T-cell (primary cell): ENCODE data around the gene TMEM250. TPM values are rescaled to one million over a fixed set of nuclear protein-coding genes. Genes with fewer than 3 reads are reported as not detected.

ENCODE experiments used
- ATAC-seq, 4 experiments: fragments of 200-7000 bp in 3 of 4; fragments of 150-1000 bp in 1 of 4; cut with Tn5 transposase; replicated peaks in 1 of 4; 1 replicate in 3 of 4; 2 replicates in 1 of 4; pipeline ENCODE4 v1.10.0; 2021; ENCODE audit warnings: moderate library complexity in 3 of 4, mild to moderate bottlenecking in 2 of 4, moderate number of reproducible peaks in 1 of 4
- CTCF ChIA-PET, 2 donors: fragments of 300-600 bp; sonication (Branson Sonifier 250); formaldehyde crosslinking; loops; one replicate each; lab custom pipeline; 2022; ENCODE audit warnings: antibody characterized with exemption in 2 of 2; lab: Charles Lee
- POLR2A ChIA-PET, 2 donors: fragments of 300-600 bp; sonication (Branson Sonifier 250); formaldehyde crosslinking; loops; one replicate each; lab custom pipeline; 2022; ENCODE audit warnings: antibody characterized with exemption in 2 of 2; lab: Charles Lee
- DNase-seq, 35 experiments: peaks; one replicate each; pipeline versions ENCODE4 v3.0.0 to v3.0.0-alpha.2; 2013 to 2023
- H3K27ac ChIP-seq: one replicate; pipeline ENCODE4 v1.5.1; 2013; ENCODE audit warnings: low read length
- H3K27me3 ChIP-seq, 2 experiments: replicated peaks in 1 of 2; 1 replicate in 1 of 2; 2 replicates in 1 of 2; pipeline versions ENCODE4 v1.6.1 to v1.7.0; 2013; ENCODE audit warnings: low read length in 1 of 2, mixed read lengths in 1 of 2; ENCODE audit not compliant: control insufficient read depth in 2 of 2, insufficient read depth in 2 of 2; ENCODE audit errors: extremely low read depth in 1 of 2
- H3K36me3 ChIP-seq, 2 donors: 1 replicate in 1 of 2; 2 replicates in 1 of 2; pipeline versions ENCODE4 v1.6.1 to v1.7.0; 2013; ENCODE audit warnings: low read length in 1 of 2; ENCODE audit not compliant: control insufficient read depth in 2 of 2, insufficient read depth in 1 of 2; ENCODE audit errors: extremely low read depth in 1 of 2
- H3K4me1 ChIP-seq, 2 experiments: 1 replicate in 1 of 2; 2 replicates in 1 of 2; pipeline versions ENCODE4 v1.6.1 to v1.7.0; 2013; ENCODE audit warnings: low read length in 2 of 2, mixed read lengths in 1 of 2; ENCODE audit not compliant: insufficient read depth in 2 of 2, control insufficient read depth in 1 of 2; ENCODE audit errors: extremely low read depth in 1 of 2
- H3K4me3 ChIP-seq, 2 donors: 1 replicate in 1 of 2; 2 replicates in 1 of 2; pipeline versions ENCODE4 v1.5.1 to v1.7.0; 2013; ENCODE audit warnings: mild to moderate bottlenecking in 2 of 2, low read length in 1 of 2, moderate library complexity in 1 of 2; ENCODE audit not compliant: control insufficient read depth in 1 of 2; ENCODE audit errors: extremely low read depth in 1 of 2
- H3K9me3 ChIP-seq: 2 replicates; pipeline ENCODE4 v1.7.0; 2013
- H3K27ac Mint-ChIP-seq, 2 donors: one replicate each; pipeline ENCODE4 v1.8.0; 2020 to 2021; ENCODE audit warnings: mild to moderate bottlenecking in 2 of 2, mixed read lengths in 2 of 2
- H3K27me3 Mint-ChIP-seq, 2 donors: one replicate each; pipeline ENCODE4 v1.8.0; 2021 to 2022; ENCODE audit warnings: mixed read lengths in 2 of 2
- H3K36me3 Mint-ChIP-seq: one replicate; pipeline ENCODE4 v1.8.0; 2021; ENCODE audit warnings: mixed read lengths
- H3K4me1 Mint-ChIP-seq, 3 donors: one replicate each; pipeline ENCODE4 v1.8.0; 2020 to 2022; ENCODE audit warnings: mixed read lengths in 3 of 3, mild to moderate bottlenecking in 1 of 3
- H3K4me3 Mint-ChIP-seq, 3 donors: one replicate each; pipeline ENCODE4 v1.8.0; 2020 to 2022; ENCODE audit warnings: mild to moderate bottlenecking in 3 of 3, mixed read lengths in 3 of 3, moderate library complexity in 3 of 3
- H3K9me3 Mint-ChIP-seq, 3 donors: one replicate each; pipeline ENCODE4 v1.8.0; 2020 to 2022; ENCODE audit warnings: mixed read lengths in 3 of 3
- WGBS: methylation state at CpG from one replicate; pipeline ENCODE4 v1.1.5; 2013; ENCODE audit warnings: missing lambda C conversion rate; ENCODE audit not compliant: insufficient coverage; 5-methylcytosine and 5-hydroxymethylcytosine counted together
- total RNA-seq, 35 experiments: library from RNA in 6 of 35; stranded (reverse) in 6 of 35; fragments of 120-200 nt in 1 of 35; gene quantifications; one replicate each; pipeline versions ENCODE4 v1.2.1 to v1.2.4 and lab custom pipeline; 2013 to 2026

The TMEM250 gene
- total RNA-seq, 5 donors from 2014 or later (not counting 1 experiment from before 2014, with no cell fraction given): 21.0 to 77.9 (median 63.0) TPM

DNA sequence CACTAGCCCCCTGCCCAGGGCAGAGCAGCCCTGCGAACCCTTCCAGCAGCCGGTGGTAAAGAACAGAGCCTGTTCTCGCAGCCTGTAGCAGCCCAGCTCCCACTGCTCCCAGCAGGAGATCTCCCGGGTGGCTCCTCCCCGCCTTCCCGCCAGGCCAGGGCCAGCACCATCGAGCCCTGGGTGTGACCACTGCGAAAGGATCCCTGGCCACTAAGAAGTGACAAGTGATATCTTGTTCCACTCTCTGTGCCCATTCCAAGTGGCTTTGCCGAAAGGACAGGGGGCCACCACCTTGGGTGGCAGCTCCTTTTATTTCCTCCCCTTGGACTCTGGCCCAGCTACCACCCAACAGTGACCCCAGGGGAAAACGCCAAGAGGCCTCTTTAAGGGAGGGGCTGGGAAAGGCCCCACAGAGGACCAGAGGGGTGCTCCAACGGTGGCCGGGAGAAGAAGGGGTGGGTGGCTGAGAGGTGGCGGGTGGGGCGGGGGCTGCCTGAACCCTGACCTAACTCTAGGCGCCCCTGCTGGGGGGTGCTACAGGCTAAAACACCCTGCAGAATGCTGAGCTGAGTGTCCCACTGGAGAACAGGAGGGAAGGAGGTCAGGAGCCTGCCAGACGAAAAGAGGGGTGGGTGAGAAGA lies 25.2 kb downstream of the TMEM250 start:
- Histone ChIP-seq H3K4me1 (peaks cover 0 to 38% of the 10 kb centered on the region in 2 experiments), H3K4me3 (peak overlapping the region in 1 of 2 donors; percentile 62)

DNA sequence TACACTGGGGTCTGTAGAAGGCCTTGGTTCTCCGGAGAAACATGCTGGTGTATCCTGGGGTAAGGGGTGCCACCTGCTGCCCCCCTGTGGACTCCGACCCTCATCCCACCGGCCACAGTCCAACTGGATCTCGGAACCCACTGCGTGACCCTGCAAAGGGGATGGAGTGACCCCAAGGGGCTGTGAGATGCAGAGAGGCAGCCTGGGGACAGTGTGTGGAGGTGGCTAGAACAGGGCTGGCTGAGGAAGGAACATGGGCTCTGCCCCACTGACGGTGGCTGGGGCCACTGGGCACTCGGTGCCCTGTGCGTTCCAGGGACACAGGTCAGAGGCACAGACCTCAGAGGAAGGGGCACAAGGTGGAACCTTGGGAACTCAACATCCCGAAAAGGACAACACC lies 25.9 kb downstream of the TMEM250 start:
- ATAC-seq: no peak
- Histone ChIP-seq H3K4me3 (no peak overlapping the region), H3K4me1 (peaks cover 0 to 38% of the 10 kb centered on the region in 2 experiments), H3K36me3 (no peaks in the 10 kb centered on the region), H3K27me3 (peaks cover 0 to 13% of the 10 kb centered on the region in 2 experiments), H3K9me3 (no peaks in the 10 kb centered on the region), H3K27ac (no peak overlapping the region)
- ChIA-PET CTCF (no interaction called here), POLR2A (no interaction called here)
- WGBS: 97% methylated on average over 9 of the region's 9 CpGs
- Mint-ChIP-seq H3K27me3 (peaks cover 0 to 2% of the 10 kb centered on the region in 2 donors), H3K4me1 (peaks cover 14 to 32% (median 25%) of the 10 kb centered on the region in 3 donors), H3K9me3 (no peaks in the 10 kb centered on the region), H3K27ac (peak overlapping the region; percentile 36 to 45), H3K36me3 (no peaks in the 10 kb centered on the region), H3K4me3 (peak overlapping the region; percentile 72 to 78 (median 76))
- no peak for DNase-seq

More for the DNA sequence above, 25.2 kb downstream of the TMEM250 start:
- peaks cover 16 to 33% (median 27%) of the 10 kb centered on the region in 3 donors for H3K4me1 Mint-ChIP-seq
- Histone ChIP-seq H3K27me3 (peaks cover 0 to 16% of the 10 kb centered on the region in 2 experiments), H3K27ac (peak overlapping the region; percentile 67), H3K36me3 (no peaks in the 10 kb centered on the region), H3K9me3 (no peaks in the 10 kb centered on the region)
- peak overlapping the region; percentile 43 to 55 for H3K27ac Mint-ChIP-seq
- ATAC-seq: no peak
- H3K9me3 Mint-ChIP-seq: no peaks in the 10 kb centered on the region
- DNase-seq: no peak
- POLR2A ChIA-PET: no interaction called here
- peaks cover 0 to 2% of the 10 kb centered on the region in 2 donors for H3K27me3 Mint-ChIP-seq
- 93% methylated on average over 5 of the region's 16 CpGs for WGBS
- CTCF ChIA-PET: no interaction called here
- H3K36me3 Mint-ChIP-seq: no peaks in the 10 kb centered on the region
- H3K4me3 Mint-ChIP-seq: peak overlapping the region; percentile 72 to 78 (median 76)

GRCh38 chr9:136092353-136092650 lies 26.4 kb downstream of the TMEM250 start:
- H3K9me3 ChIP-seq: no peaks in the 10 kb centered on the region
- 93% methylated on average over 9 of the region's 10 CpGs for WGBS
- ChIA-PET POLR2A (no interaction called here), CTCF (no interaction called here)
- H3K36me3 ChIP-seq: no peaks in the 10 kb centered on the region
- peaks cover 0 to 38% of the 10 kb centered on the region in 2 experiments for H3K4me1 ChIP-seq
- H3K36me3 Mint-ChIP-seq: no peaks in the 10 kb centered on the region
- no peak overlapping the region for H3K4me3 ChIP-seq
- peaks cover 0 to 2% of the 10 kb centered on the region in 2 donors for H3K27me3 Mint-ChIP-seq
- peak overlapping the region in 1 of 3 donors; percentile 6 for H3K4me3 Mint-ChIP-seq
- no peak for DNase-seq
- peaks cover 14 to 32% (median 25%) of the 10 kb centered on the region in 3 donors for H3K4me1 Mint-ChIP-seq
- H3K9me3 Mint-ChIP-seq: no peaks in the 10 kb centered on the region
- no peak for ATAC-seq
- peaks cover 0 to 13% of the 10 kb centered on the region in 2 experiments for H3K27me3 ChIP-seq
- H3K27ac Mint-ChIP-seq: no peak overlapping the region
- H3K27ac ChIP-seq: no peak overlapping the region

GRCh38 chr9:136091582-136092352 lies 26.9 kb downstream of the TMEM250 start:
- ChIA-PET CTCF (no interaction called here), POLR2A (no interaction called here)
- DNase-seq (no peak), ATAC-seq (no peak)
- no peaks in the 10 kb centered on the region for H3K36me3 ChIP-seq
- peaks cover 0 to 13% of the 10 kb centered on the region in 2 experiments for H3K27me3 ChIP-seq
- H3K27ac ChIP-seq: no peak overlapping the region
- Mint-ChIP-seq H3K27ac (peak overlapping the region in 1 of 2 donors; percentile 66), H3K4me3 (peak overlapping the region in 1 of 3 donors; percentile 19), H3K4me1 (peaks cover 14 to 35% (median 25%) of the 10 kb centered on the region in 3 donors), H3K27me3 (peaks cover 0 to 2% of the 10 kb centered on the region in 2 donors), H3K9me3 (no peaks in the 10 kb centered on the region), H3K36me3 (no peaks in the 10 kb centered on the region)
- no peak overlapping the region for H3K4me3 ChIP-seq
- peaks cover 0 to 38% of the 10 kb centered on the region in 2 experiments for H3K4me1 ChIP-seq
- 89% methylated on average over 13 of the region's 20 CpGs for WGBS
- no peaks in the 10 kb centered on the region for H3K9me3 ChIP-seq

GRCh38 chr9:136090768-136091581 lies 27.7 kb downstream of the TMEM250 start:
- ATAC-seq (no peak), DNase-seq (no peak)
- no peak overlapping the region for H3K4me3 Mint-ChIP-seq
- Histone ChIP-seq H3K4me1 (peaks cover 0 to 33% of the 10 kb centered on the region in 2 experiments), H3K27me3 (peaks cover 0 to 6% of the 10 kb centered on the region in 2 experiments), H3K4me3 (no peak overlapping the region), H3K36me3 (no peaks in the 10 kb centered on the region), H3K27ac (no peak overlapping the region), H3K9me3 (no peaks in the 10 kb centered on the region)
- H3K27me3 Mint-ChIP-seq: no peaks in the 10 kb centered on the region
- no peaks in the 10 kb centered on the region for H3K9me3 Mint-ChIP-seq
- H3K27ac Mint-ChIP-seq: peak overlapping the region in 1 of 2 donors; percentile 66
- POLR2A ChIA-PET: no interaction called here
- WGBS: 93% methylated on average over 12 of the region's 22 CpGs
- peaks cover 14 to 33% (median 20%) of the 10 kb centered on the region in 3 donors for H3K4me1 Mint-ChIP-seq
- H3K36me3 Mint-ChIP-seq: no peaks in the 10 kb centered on the region
- CTCF ChIA-PET: no interaction called here
